Keratinocyte (primary cell): ENCODE data around the gene COL9A2.

Experiments used
- EZH2 ChIP-seq: IDR thresholded peaks from one replicate; pipeline ENCODE4 v1.6.1; 2012; ENCODE audit warnings: inconsistent platforms, mild to moderate bottlenecking, low read length, moderate library complexity
- TF ChIP-seq, protein P1 (sequence below), 3 experiments: IDR thresholded peaks in 1 of 3; conservative IDR thresholded peaks in 1 of 3; optimal IDR thresholded peaks in 1 of 3; 2 replicates in 2 of 3; 3 replicates in 1 of 3; pipeline versions ENCODE3 to v1.5.1; 2011; ENCODE audit warnings: low read length in 3 of 3, mild to moderate bottlenecking in 3 of 3, moderate library complexity in 2 of 3, control low read depth in 1 of 3, inconsistent platforms in 1 of 3; ENCODE audit not compliant: insufficient read depth in 2 of 3; ENCODE audit errors: extremely low read depth in 1 of 3

GRCh38 chr1:40264354-40264781 lies 52.7 kb downstream of the COL9A2 start:
- TF ChIP-seq, protein P1, sequence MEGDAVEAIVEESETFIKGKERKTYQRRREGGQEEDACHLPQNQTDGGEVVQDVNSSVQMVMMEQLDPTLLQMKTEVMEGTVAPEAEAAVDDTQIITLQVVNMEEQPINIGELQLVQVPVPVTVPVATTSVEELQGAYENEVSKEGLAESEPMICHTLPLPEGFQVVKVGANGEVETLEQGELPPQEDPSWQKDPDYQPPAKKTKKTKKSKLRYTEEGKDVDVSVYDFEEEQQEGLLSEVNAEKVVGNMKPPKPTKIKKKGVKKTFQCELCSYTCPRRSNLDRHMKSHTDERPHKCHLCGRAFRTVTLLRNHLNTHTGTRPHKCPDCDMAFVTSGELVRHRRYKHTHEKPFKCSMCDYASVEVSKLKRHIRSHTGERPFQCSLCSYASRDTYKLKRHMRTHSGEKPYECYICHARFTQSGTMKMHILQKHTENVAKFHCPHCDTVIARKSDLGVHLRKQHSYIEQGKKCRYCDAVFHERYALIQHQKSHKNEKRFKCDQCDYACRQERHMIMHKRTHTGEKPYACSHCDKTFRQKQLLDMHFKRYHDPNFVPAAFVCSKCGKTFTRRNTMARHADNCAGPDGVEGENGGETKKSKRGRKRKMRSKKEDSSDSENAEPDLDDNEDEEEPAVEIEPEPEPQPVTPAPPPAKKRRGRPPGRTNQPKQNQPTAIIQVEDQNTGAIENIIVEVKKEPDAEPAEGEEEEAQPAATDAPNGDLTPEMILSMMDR (optimal IDR thresholded peaks at IDR 0.05 in 1 of 3, IDR thresholded peaks at IDR 0.05 in 1 of 3, conservative IDR thresholded peaks at IDR 0.05 in 1 of 3; ENCODE audit: extremely low read depth in 1 of 3, insufficient read depth in 2 of 3, low read length in 3 of 3) = no peak
- TF ChIP-seq EZH2 = no peak
